ENCODE measurements around the gene CIDEC. TPM values are rescaled to one million over a fixed set of nuclear protein-coding genes. Genes with fewer than 3 reads are reported as not detected.
A peak's percentile ranks its signal among the peaks of the same experiment; 100 is the strongest.
"Not testable (repeated sequence)": the region's sequence is repeated elsewhere in the genome, so short reads cannot be mapped to it uniquely, and the experiment has no call there.

Gene CIDEC
- polyA plus RNA-seq, 1 experiment: 0.09 TPM

GRCh38 chr3:9884555-9885165 lies 4.6 kb upstream of the CIDEC start:
- H3K36me3 ChIP-seq (ENCODE audit: control insufficient read depth, insufficient read depth, low read length): no peaks in the 10 kb centered on the region
- no peak overlapping the region for H3K4me3 ChIP-seq (ENCODE audit: low read depth, low read length)
- POLR2A ChIA-PET: interaction anchor here (0.7 to 0.8 kb wide), 2 partner anchors 12 to 230 kb away, joined by 3 to 4 read pairs; no protein-coding TSS in a partner anchor
- peak; percentile 71 for DNase-seq (ENCODE audit: low read depth)
- CTCF ChIA-PET: interaction anchor here (0.7 to 2.0 kb wide), 5 partner anchors 20 to 168 kb away, joined by 3 to 7 read pairs (median 4); no protein-coding TSS in a partner anchor
- TF ChIP-seq CTCF (IDR thresholded peaks at IDR 0.05; ENCODE audit: insufficient read depth, low read depth, low read length): 0 out of 2 replicates have a peak, but pooled peaks have one; percentile 10
- no peaks in the 10 kb centered on the region for H3K27me3 ChIP-seq (ENCODE audit: control insufficient read depth, insufficient read depth, low read length)

- ChIA-PET POLR2A (interaction anchor here (0.7 to 0.8 kb wide), 2 partner anchors 11 to 231 kb away, joined by 3 to 4 read pairs; no protein-coding TSS in a partner anchor), CTCF (interaction anchor here (0.7 to 2.0 kb wide), 6 partner anchors 19 to 168 kb away, joined by 3 to 7 read pairs (median 4); no protein-coding TSS in a partner anchor)
- no peaks in the 10 kb centered on the region for H3K36me3 ChIP-seq (ENCODE audit: control insufficient read depth, insufficient read depth, low read length)
- DNase-seq (ENCODE audit: low read depth): peak; percentile 70
- TF ChIP-seq CTCF (IDR thresholded peaks at IDR 0.05; ENCODE audit: insufficient read depth, low read depth, low read length): no peak
- H3K27me3 ChIP-seq (ENCODE audit: control insufficient read depth, insufficient read depth, low read length): no peaks in the 10 kb centered on the region
- no peak overlapping the region for H3K4me3 ChIP-seq (ENCODE audit: low read depth, low read length)
These were observed 3.9 kb upstream of the CIDEC start for GRCh38 chr3:9883706-9884554.

GRCh38 chr3:9881441-9881840 lies 1.4 kb upstream of the CIDEC start:
- ChIA-PET POLR2A (no interaction called here), CTCF (no interaction called here)
- no peaks in the 10 kb centered on the region for H3K27me3 ChIP-seq (ENCODE audit: control insufficient read depth, insufficient read depth, low read length)
- DNase-seq (ENCODE audit: low read depth): no peak
- no peak for TF ChIP-seq CTCF (IDR thresholded peaks at IDR 0.05; ENCODE audit: insufficient read depth, low read depth, low read length)
- H3K4me3 ChIP-seq (ENCODE audit: low read depth, low read length): no peak overlapping the region
- H3K36me3 ChIP-seq (ENCODE audit: control insufficient read depth, insufficient read depth, low read length): no peaks in the 10 kb centered on the region

GRCh38 chr3:9878700-9879099 lies 1.4 kb downstream of the CIDEC start:
- CTCF ChIA-PET: interaction anchor here (1.0 kb wide), 1 partner anchor 55 kb away, joined by 3 read pairs; no protein-coding TSS in a partner anchor
- DNase-seq (ENCODE audit: low read depth): no peak
- Histone ChIP-seq H3K4me3 (ENCODE audit: low read depth, low read length) (no peak overlapping the region), H3K36me3 (ENCODE audit: control insufficient read depth, insufficient read depth, low read length) (no peaks in the 10 kb centered on the region), H3K27me3 (ENCODE audit: control insufficient read depth, insufficient read depth, low read length) (no peaks in the 10 kb centered on the region)
- no peak for TF ChIP-seq CTCF (IDR thresholded peaks at IDR 0.05; ENCODE audit: insufficient read depth, low read depth, low read length)
- POLR2A ChIA-PET: no interaction called here

GRCh38 chr3:9876991-9877390 lies 3.1 kb downstream of the CIDEC start:
- no peak for TF ChIP-seq CTCF (IDR thresholded peaks at IDR 0.05; ENCODE audit: insufficient read depth, low read depth, low read length)
- DNase-seq (ENCODE audit: low read depth): no peak
- ChIA-PET CTCF (no interaction called here), POLR2A (no interaction called here)
- H3K4me3 ChIP-seq (ENCODE audit: low read depth, low read length): no peak overlapping the region
- no peaks in the 10 kb centered on the region for H3K27me3 ChIP-seq (ENCODE audit: control insufficient read depth, insufficient read depth, low read length)
- H3K36me3 ChIP-seq (ENCODE audit: control insufficient read depth, insufficient read depth, low read length): no peaks in the 10 kb centered on the region

- DNase-seq (ENCODE audit: low read depth); POLR2A ChIA-PET; H3K4me3 ChIP-seq (ENCODE audit: low read depth, low read length); H3K27me3 ChIP-seq (ENCODE audit: control insufficient read depth, insufficient read depth, low read length); H3K36me3 ChIP-seq (ENCODE audit: control insufficient read depth, insufficient read depth, low read length); CTCF ChIA-PET: not testable (repeated sequence)
These were observed 3.8 kb downstream of the CIDEC start for GRCh38 chr3:9876255-9876654.

Data from BJ (cell line).